PFSK-1 (cell line): ENCODE results near the gene PTTG2.

ENCODE experiments used
- FOXP2 ChIP-seq: optimal IDR thresholded peaks from 2 replicates; pipeline ENCODE3; 2011; ENCODE audit warnings: borderline replicate concordance, control low read depth, inconsistent platforms; ENCODE audit not compliant: insufficient read depth; ENCODE audit errors: extremely low read length, extremely low read depth
- POLR2AphosphoS5 ChIP-seq: IDR thresholded peaks from 2 replicates; pipeline ENCODE4 v1.6.1; 2012; ENCODE audit warnings: low read depth, mild to moderate bottlenecking, control low read depth, low read length, moderate library complexity
- SIN3A ChIP-seq: IDR thresholded peaks from 2 replicates; pipeline ENCODE4 v1.6.1; 2012; ENCODE audit warnings: mild to moderate bottlenecking, low read length, moderate library complexity, borderline replicate concordance; ENCODE audit not compliant: insufficient read depth
- TAF1 ChIP-seq: IDR thresholded peaks from 2 replicates; pipeline ENCODE4 v1.6.1; 2012; ENCODE audit warnings: low read length, control low read depth, borderline replicate concordance; ENCODE audit not compliant: insufficient read depth
- TF ChIP-seq, protein P1 (sequence below), 2 experiments: IDR thresholded peaks; 2 replicates each; pipeline versions ENCODE4 v1.6.1 to v1.8.0; 2011 to 2012; ENCODE audit warnings: low read depth in 2 of 2, low read length in 2 of 2, control low read depth in 1 of 2, inconsistent platforms in 1 of 2, mild to moderate bottlenecking in 1 of 2, moderate library complexity in 1 of 2; ENCODE audit not compliant: insufficient read depth in 1 of 2

PTTG2 gene

DNA sequence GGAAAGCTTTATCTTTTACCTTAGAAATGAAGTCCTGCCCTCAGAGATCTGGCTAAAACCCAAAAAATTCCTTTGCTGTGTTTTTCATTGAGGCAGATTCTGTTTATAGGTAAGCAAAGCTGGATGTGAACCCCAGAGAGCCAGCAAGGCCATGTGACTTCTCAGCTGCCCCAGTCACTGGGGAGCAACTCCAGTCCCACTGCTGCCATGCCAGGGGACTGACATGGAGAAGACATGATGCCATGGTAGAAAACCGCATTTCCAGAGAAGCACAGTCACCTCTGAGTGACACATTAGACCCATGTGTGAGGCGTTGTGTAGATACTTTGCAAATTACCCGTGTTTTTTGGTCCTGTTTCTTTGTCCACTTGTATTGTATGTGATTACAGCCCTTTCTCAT is 45.4 kb downstream of the PTTG2 start:
- TF ChIP-seq POLR2AphosphoS5 (no peak), FOXP2 (no peak), TAF1 (no peak), SIN3A (no peak)
- TF ChIP-seq, protein P1, sequence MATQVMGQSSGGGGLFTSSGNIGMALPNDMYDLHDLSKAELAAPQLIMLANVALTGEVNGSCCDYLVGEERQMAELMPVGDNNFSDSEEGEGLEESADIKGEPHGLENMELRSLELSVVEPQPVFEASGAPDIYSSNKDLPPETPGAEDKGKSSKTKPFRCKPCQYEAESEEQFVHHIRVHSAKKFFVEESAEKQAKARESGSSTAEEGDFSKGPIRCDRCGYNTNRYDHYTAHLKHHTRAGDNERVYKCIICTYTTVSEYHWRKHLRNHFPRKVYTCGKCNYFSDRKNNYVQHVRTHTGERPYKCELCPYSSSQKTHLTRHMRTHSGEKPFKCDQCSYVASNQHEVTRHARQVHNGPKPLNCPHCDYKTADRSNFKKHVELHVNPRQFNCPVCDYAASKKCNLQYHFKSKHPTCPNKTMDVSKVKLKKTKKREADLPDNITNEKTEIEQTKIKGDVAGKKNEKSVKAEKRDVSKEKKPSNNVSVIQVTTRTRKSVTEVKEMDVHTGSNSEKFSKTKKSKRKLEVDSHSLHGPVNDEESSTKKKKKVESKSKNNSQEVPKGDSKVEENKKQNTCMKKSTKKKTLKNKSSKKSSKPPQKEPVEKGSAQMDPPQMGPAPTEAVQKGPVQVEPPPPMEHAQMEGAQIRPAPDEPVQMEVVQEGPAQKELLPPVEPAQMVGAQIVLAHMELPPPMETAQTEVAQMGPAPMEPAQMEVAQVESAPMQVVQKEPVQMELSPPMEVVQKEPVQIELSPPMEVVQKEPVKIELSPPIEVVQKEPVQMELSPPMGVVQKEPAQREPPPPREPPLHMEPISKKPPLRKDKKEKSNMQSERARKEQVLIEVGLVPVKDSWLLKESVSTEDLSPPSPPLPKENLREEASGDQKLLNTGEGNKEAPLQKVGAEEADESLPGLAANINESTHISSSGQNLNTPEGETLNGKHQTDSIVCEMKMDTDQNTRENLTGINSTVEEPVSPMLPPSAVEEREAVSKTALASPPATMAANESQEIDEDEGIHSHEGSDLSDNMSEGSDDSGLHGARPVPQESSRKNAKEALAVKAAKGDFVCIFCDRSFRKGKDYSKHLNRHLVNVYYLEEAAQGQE (IDR thresholded peaks at IDR 0.05; ENCODE audit: insufficient read depth in 1 of 2, low read depth in 2 of 2, low read length in 2 of 2), result no peak

DNA sequence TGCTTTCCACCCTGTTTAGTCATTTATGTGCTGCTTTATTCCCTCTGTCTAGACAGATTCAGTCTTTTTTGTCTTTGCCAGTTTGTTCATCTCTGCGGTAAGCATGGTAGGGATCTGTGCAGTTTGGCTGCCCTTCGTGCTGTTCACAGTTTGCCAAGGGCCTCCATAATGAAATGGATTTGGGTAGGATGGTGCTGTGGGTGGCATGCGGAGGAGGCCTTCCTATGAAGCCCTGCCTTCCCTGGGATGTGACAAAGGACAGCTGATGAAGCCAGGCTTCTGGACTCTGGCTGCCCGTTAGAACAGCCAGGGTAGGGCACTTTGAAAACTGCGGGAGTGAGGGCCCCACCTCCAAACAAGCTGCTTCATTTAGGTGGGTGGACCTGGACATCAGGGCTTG is 47.4 kb downstream of the PTTG2 start:
- TF ChIP-seq SIN3A (no peak), FOXP2 (no peak), POLR2AphosphoS5 (no peak), TAF1 (no peak)
- TF ChIP-seq, protein P1 (IDR thresholded peaks at IDR 0.05; ENCODE audit: insufficient read depth in 1 of 2, low read depth in 2 of 2, low read length in 2 of 2), result no peak

DNA sequence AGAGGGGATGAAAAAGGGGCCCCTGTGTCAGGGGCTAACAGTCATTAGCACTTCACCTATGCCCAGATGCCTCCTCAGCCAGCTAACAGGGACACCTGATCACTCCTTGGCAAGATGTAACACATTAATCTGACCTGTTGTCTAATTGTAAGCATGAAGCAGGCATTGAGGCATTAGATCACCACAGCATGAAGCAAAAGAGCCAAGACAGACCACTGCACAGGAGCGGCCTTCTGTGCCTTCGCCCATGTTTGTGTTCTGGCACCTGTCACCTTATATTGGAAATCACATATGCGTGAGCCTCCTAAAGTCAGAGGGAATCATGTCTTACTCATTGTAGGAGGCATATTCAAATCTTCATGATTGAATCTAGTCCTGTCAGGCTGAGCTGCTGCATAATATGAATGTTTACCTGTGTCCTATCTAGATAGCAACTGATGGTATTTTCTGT is 48.4 kb downstream of the PTTG2 start:
- TF ChIP-seq, protein P1 (IDR thresholded peaks at IDR 0.05; ENCODE audit: insufficient read depth in 1 of 2, low read depth in 2 of 2, low read length in 2 of 2), result no peak
- TF ChIP-seq FOXP2 (no peak), TAF1 (no peak), POLR2AphosphoS5 (no peak), SIN3A (no peak)

DNA sequence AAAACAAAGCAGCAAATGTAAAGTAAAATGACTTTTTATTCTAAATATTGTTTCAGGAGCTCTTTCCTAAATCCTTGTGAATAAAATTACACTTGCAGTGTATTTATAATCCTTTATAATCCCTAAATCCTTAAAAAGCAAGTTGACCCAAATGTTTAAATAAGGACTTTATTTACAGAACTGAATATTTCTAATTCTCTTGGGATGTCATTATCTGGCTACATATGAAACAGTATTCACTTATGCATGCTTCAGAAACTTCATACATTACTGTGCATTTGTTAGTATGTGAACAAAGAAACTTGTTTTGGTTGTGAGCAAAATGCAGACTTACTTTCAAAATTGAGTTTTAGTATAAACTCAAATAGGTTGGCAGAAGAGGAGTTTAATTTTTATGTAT is 49.2 kb downstream of the PTTG2 start:
- TF ChIP-seq FOXP2, result no peak
- no peak for TF ChIP-seq POLR2AphosphoS5
- no peak for TF ChIP-seq TAF1
- no peak for TF ChIP-seq SIN3A
- TF ChIP-seq, protein P1 (IDR thresholded peaks at IDR 0.05; ENCODE audit: insufficient read depth in 1 of 2, low read depth in 2 of 2, low read length in 2 of 2), result no peak

DNA sequence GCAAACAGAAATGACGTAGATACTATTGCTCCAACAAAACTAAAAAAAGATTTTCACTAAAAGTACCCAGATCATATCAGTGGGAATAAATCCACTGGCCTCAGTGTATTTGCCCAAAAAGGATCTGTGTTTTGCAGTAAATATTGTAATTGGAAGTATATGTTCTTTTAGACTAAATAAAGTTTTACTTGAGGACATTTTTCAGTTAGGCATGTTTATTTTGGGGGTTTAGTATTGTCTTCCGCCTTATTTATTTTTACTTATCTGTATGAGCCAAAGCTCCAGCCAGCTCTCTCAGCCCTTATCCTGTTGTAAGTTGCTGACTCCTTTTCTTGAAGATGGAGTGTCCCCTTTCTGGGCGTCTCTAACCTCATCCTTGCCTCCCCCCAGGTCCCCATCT is 49.8 kb downstream of the PTTG2 start:
- TF ChIP-seq TAF1 (no peak), SIN3A (no peak), POLR2AphosphoS5 (no peak), FOXP2 (no peak)
- TF ChIP-seq, protein P1 (IDR thresholded peaks at IDR 0.05; ENCODE audit: insufficient read depth in 1 of 2, low read depth in 2 of 2, low read length in 2 of 2), result no peak
